Trophoblast cell (in vitro differentiated cells and primary cell): Measurements from ENCODE around the gene PRPF19.

Experiments
- DNase-seq, 2 donors: peaks; one replicate each; pipeline ENCODE4 v3.0.0-alpha.2; 2016
- H2AFZ ChIP-seq: 2 replicates; pipeline ENCODE4 v1.6.1; 2013; ENCODE audit warnings: low read length, moderate library complexity, mild to moderate bottlenecking; ENCODE audit not compliant: insufficient read depth, poor library complexity
- H2AK5ac ChIP-seq: 2 replicates; pipeline ENCODE4 v1.6.1; 2013; ENCODE audit warnings: mild to moderate bottlenecking, low read length
- H2BK120ac ChIP-seq: 2 replicates; pipeline ENCODE4 v1.6.1; 2013; ENCODE audit warnings: low read length, mild to moderate bottlenecking, moderate library complexity; ENCODE audit not compliant: insufficient read depth, poor library complexity
- H2BK12ac ChIP-seq: 2 replicates; pipeline ENCODE4 v1.6.1; 2013; ENCODE audit warnings: mild to moderate bottlenecking, low read length, moderate library complexity
- H2BK5ac ChIP-seq: 2 replicates; pipeline ENCODE4 v1.6.1; 2013; ENCODE audit warnings: low read length, low read depth, moderate library complexity, mild to moderate bottlenecking; ENCODE audit not compliant: poor library complexity
- H3K14ac ChIP-seq: 2 replicates; pipeline ENCODE4 v1.6.1; 2013; ENCODE audit warnings: mild to moderate bottlenecking, low read length
- H3K18ac ChIP-seq: 2 replicates; pipeline ENCODE4 v1.6.1; 2013; ENCODE audit warnings: mild to moderate bottlenecking, low read length
- H3K23ac ChIP-seq: 2 replicates; pipeline ENCODE4 v1.6.1; 2013; ENCODE audit warnings: low read length
- H3K27ac ChIP-seq: 2 replicates; pipeline ENCODE4 v1.5.1; 2013; ENCODE audit warnings: low read depth, mild to moderate bottlenecking, inconsistent platforms, low read length, moderate library complexity
- H3K27me3 ChIP-seq: 2 replicates; pipeline ENCODE4 v1.6.1; 2013; ENCODE audit warnings: inconsistent platforms, mild to moderate bottlenecking, low read length, moderate library complexity; ENCODE audit not compliant: insufficient read depth
- H3K36me3 ChIP-seq, 2 experiments: 1 replicate in 1 of 2; 2 replicates in 1 of 2; pipeline ENCODE4 v1.6.1; 2013; ENCODE audit warnings: low read length in 2 of 2, mild to moderate bottlenecking in 2 of 2, moderate library complexity in 1 of 2; ENCODE audit not compliant: insufficient read depth in 2 of 2, control insufficient read depth in 1 of 2
- H3K4ac ChIP-seq: 2 replicates; pipeline ENCODE4 v1.6.1; 2013; ENCODE audit warnings: low read depth, mild to moderate bottlenecking, low read length, moderate library complexity
- H3K4me1 ChIP-seq, 2 experiments: 1 replicate in 1 of 2; 2 replicates in 1 of 2; pipeline ENCODE4 v1.6.1; 2013; ENCODE audit warnings: low read length in 2 of 2, mild to moderate bottlenecking in 2 of 2, moderate library complexity in 1 of 2; ENCODE audit not compliant: insufficient read depth in 2 of 2, control insufficient read depth in 1 of 2
- H3K4me2 ChIP-seq: 2 replicates; pipeline ENCODE4 v1.6.1; 2013; ENCODE audit warnings: inconsistent platforms, mild to moderate bottlenecking, low read length, moderate library complexity
- H3K4me3 ChIP-seq: 2 replicates; pipeline ENCODE4 v1.5.1; 2013; ENCODE audit warnings: mild to moderate bottlenecking, low read depth, low read length, inconsistent platforms
- H3K79me1 ChIP-seq: one replicate; pipeline ENCODE4 v1.6.1; 2013; ENCODE audit warnings: low read length
- H3K79me2 ChIP-seq: 2 replicates; pipeline ENCODE4 v1.6.1; 2013; ENCODE audit warnings: low read length, mild to moderate bottlenecking; ENCODE audit not compliant: control insufficient read depth, insufficient read depth, poor library complexity
- H3K9ac ChIP-seq: 2 replicates; pipeline ENCODE4 v1.6.1; 2013; ENCODE audit warnings: mild to moderate bottlenecking, low read length
- H3K9me3 ChIP-seq: 2 replicates; pipeline ENCODE4 v1.6.1; 2013; ENCODE audit warnings: low read depth, mild to moderate bottlenecking, control low read depth, inconsistent platforms, low read length; ENCODE audit not compliant: insufficient read depth
- H4K12ac ChIP-seq: 2 replicates; pipeline ENCODE4 v1.6.1; 2013; ENCODE audit warnings: low read depth, mild to moderate bottlenecking, low read length, moderate library complexity
- H4K8ac ChIP-seq: 2 replicates; pipeline ENCODE4 v1.6.1; 2013; ENCODE audit warnings: low read depth, mild to moderate bottlenecking, low read length, moderate library complexity
- H4K91ac ChIP-seq: one replicate; pipeline ENCODE4 v1.6.1; 2013; ENCODE audit warnings: low read depth, mild to moderate bottlenecking, low read length, moderate library complexity
- WGBS: extraction: QIAGEN DNeasy Blood & Tissue Kit; methylation state at CpG from one replicate; pipeline ENCODE4 v1.1.7; 2013; ENCODE audit warnings: missing lambda C conversion rate; ENCODE audit not compliant: insufficient read length, insufficient coverage; ENCODE audit errors: extremely low coverage; 5-methylcytosine and 5-hydroxymethylcytosine counted together

Gene PRPF19

GRCh38 chr11:60945295-60945667 lies 38.9 kb upstream of the PRPF19 start:
- H2BK12ac ChIP-seq = no peak overlapping the region
- no peak overlapping the region for H3K4ac ChIP-seq
- H4K91ac ChIP-seq = no peak overlapping the region
- H3K4me2 ChIP-seq = no peak overlapping the region
- no peak overlapping the region for H3K18ac ChIP-seq
- whole genome bisulfite sequencing = no CpG with 5 or more reads among the region's 5 CpGs
- no peak overlapping the region for H2AFZ ChIP-seq
- H3K36me3 ChIP-seq = no peaks in the 10 kb centered on the region
- no peak overlapping the region for H3K23ac ChIP-seq
- no peak overlapping the region for H3K14ac ChIP-seq
- DNase-seq = no peak
- no peak overlapping the region for H3K27ac ChIP-seq
- H3K9ac ChIP-seq = no peak overlapping the region
- H3K27me3 ChIP-seq = no peaks in the 10 kb centered on the region
- no peak overlapping the region for H2AK5ac ChIP-seq
- no peaks in the 10 kb centered on the region for H3K79me2 ChIP-seq
- H4K8ac ChIP-seq = no peak overlapping the region
- no peak overlapping the region for H4K12ac ChIP-seq
- H3K4me1 ChIP-seq = peaks cover 17 to 18% of the 10 kb centered on the region in 2 experiments
- H2BK120ac ChIP-seq = no peak overlapping the region
- no peak overlapping the region for H2BK5ac ChIP-seq
- peaks cover 11% of the 10 kb centered on the region for H3K79me1 ChIP-seq
- no peak overlapping the region for H3K4me3 ChIP-seq
- H3K9me3 ChIP-seq = no peaks in the 10 kb centered on the region

- peak in 1 of 2 donors; percentile 20 for DNase-seq
- no peak overlapping the region for H3K18ac ChIP-seq
- H3K4me1 ChIP-seq = peaks cover 17 to 18% of the 10 kb centered on the region in 2 experiments
- no peak overlapping the region for H4K12ac ChIP-seq
- no peak overlapping the region for H2AFZ ChIP-seq
- no peak overlapping the region for H3K27ac ChIP-seq
- H2AK5ac ChIP-seq = no peak overlapping the region
- no peak overlapping the region for H2BK5ac ChIP-seq
- WGBS = no CpG with 5 or more reads among the region's 11 CpGs
- no peak overlapping the region for H4K91ac ChIP-seq
- H3K4me3 ChIP-seq = no peak overlapping the region
- H4K8ac ChIP-seq = no peak overlapping the region
- no peak overlapping the region for H2BK12ac ChIP-seq
- peaks cover 11% of the 10 kb centered on the region for H3K79me1 ChIP-seq
- no peak overlapping the region for H3K23ac ChIP-seq
- H2BK120ac ChIP-seq = no peak overlapping the region
- no peak overlapping the region for H3K9ac ChIP-seq
- no peak overlapping the region for H3K4ac ChIP-seq
- H3K9me3 ChIP-seq = no peaks in the 10 kb centered on the region
- H3K4me2 ChIP-seq = no peak overlapping the region
- no peaks in the 10 kb centered on the region for H3K27me3 ChIP-seq
- H3K79me2 ChIP-seq = no peaks in the 10 kb centered on the region
- H3K36me3 ChIP-seq = no peaks in the 10 kb centered on the region
- no peak overlapping the region for H3K14ac ChIP-seq
Measured at GRCh38 chr11:60944490-60945294, 38.3 kb upstream of the PRPF19 start.

GRCh38 chr11:60942970-60943565 lies 36.7 kb upstream of the PRPF19 start:
- Histone ChIP-seq H3K36me3 (no peaks in the 10 kb centered on the region), H3K4me1 (peaks cover 21 to 22% of the 10 kb centered on the region in 2 experiments), H2BK12ac (peak overlapping the region; percentile 51), H3K14ac (peak overlapping the region; percentile 74), H4K8ac (no peak overlapping the region), H3K23ac (no peak overlapping the region), H3K27ac (peak overlapping the region; percentile 38), H3K79me1 (peaks cover 11% of the 10 kb centered on the region), H3K4me2 (no peak overlapping the region), H3K4me3 (no peak overlapping the region), H2BK120ac (peak overlapping the region; percentile 64), H2BK5ac (peak overlapping the region; percentile 11), H3K79me2 (no peaks in the 10 kb centered on the region), H3K27me3 (no peaks in the 10 kb centered on the region), H2AK5ac (peak overlapping the region; percentile 39), H2AFZ (no peak overlapping the region), H3K9ac (no peak overlapping the region), H4K12ac (no peak overlapping the region), H3K4ac (no peak overlapping the region), H4K91ac (peak overlapping the region; percentile 58), H3K18ac (peak overlapping the region; percentile 69), H3K9me3 (no peaks in the 10 kb centered on the region)
- WGBS = no CpG with 5 or more reads among the region's 9 CpGs
- DNase-seq = peak; percentile 84 to 88

GRCh38 chr11:60942219-60942618 lies 35.8 kb upstream of the PRPF19 start:
- peak overlapping the region; percentile 19 for H3K14ac ChIP-seq
- no peak overlapping the region for H3K4me3 ChIP-seq
- H3K9ac ChIP-seq = no peak overlapping the region
- no peak overlapping the region for H2AFZ ChIP-seq
- H3K4ac ChIP-seq = no peak overlapping the region
- peak overlapping the region; percentile 5 for H2BK5ac ChIP-seq
- no peaks in the 10 kb centered on the region for H3K79me2 ChIP-seq
- no peak overlapping the region for H3K4me2 ChIP-seq
- no peak overlapping the region for H2BK120ac ChIP-seq
- no peak overlapping the region for H4K91ac ChIP-seq
- no peak overlapping the region for H2AK5ac ChIP-seq
- peak overlapping the region; percentile 38 for H3K27ac ChIP-seq
- H4K12ac ChIP-seq = no peak overlapping the region
- no CpG with 5 or more reads among the region's 4 CpGs for WGBS
- peaks cover 11% of the 10 kb centered on the region for H3K79me1 ChIP-seq
- no peak overlapping the region for H3K23ac ChIP-seq
- peak; percentile 91 for DNase-seq
- H4K8ac ChIP-seq = peak overlapping the region; percentile 18
- peaks cover 21 to 22% of the 10 kb centered on the region in 2 experiments for H3K4me1 ChIP-seq
- no peak overlapping the region for H3K18ac ChIP-seq
- peaks cover 1% of the 10 kb centered on the region in 2 experiments for H3K36me3 ChIP-seq
- H3K9me3 ChIP-seq = no peaks in the 10 kb centered on the region
- H2BK12ac ChIP-seq = no peak overlapping the region
- no peaks in the 10 kb centered on the region for H3K27me3 ChIP-seq
